ENCODE data around the gene THOC1.
"Not testable (repeated sequence)": the region's sequence is repeated elsewhere in the genome, so short reads cannot be mapped to it uniquely, and the experiment has no call there.

The THOC1 gene

GRCh38 chr18:267688-268552 is at the start of gene THOC1:
THOC1 (minus strand) TSS chr18:268047; CDS start chr18:268019, 28 bp downstream.
- peak; percentile 93 for DNase-seq

GRCh38 chr18:317618-318017 is 49.8 kb upstream of the THOC1 start:
- DNase-seq = no peak

- DNase-seq = no peak
These were observed 48.5 kb upstream of the THOC1 start for GRCh38 chr18:316393-316792.

GRCh38 chr18:313931-314330 is 46.1 kb upstream of the THOC1 start:
- DNase-seq = no peak

- no peak for DNase-seq
These were observed 44.6 kb upstream of the THOC1 start for GRCh38 chr18:312415-312814.

GRCh38 chr18:310042-310441 is 42.2 kb upstream of the THOC1 start:
- no peak for DNase-seq

- DNase-seq = not testable (repeated sequence)
These were observed 40.2 kb upstream of the THOC1 start for GRCh38 chr18:308086-308485.

- no peak for DNase-seq
These were observed 38.9 kb upstream of the THOC1 start for GRCh38 chr18:306608-307255.

GRCh38 chr18:305003-305501 is 37.2 kb upstream of the THOC1 start:
- no peak for DNase-seq

- no peak for DNase-seq
These were observed 35.8 kb upstream of the THOC1 start for GRCh38 chr18:303607-304006.

GRCh38 chr18:303011-303410 is 35.2 kb upstream of the THOC1 start:
- no peak for DNase-seq

GRCh38 chr18:302097-302496 is 34.2 kb upstream of the THOC1 start:
- DNase-seq = no peak

- no peak for DNase-seq
These were observed 30.1 kb upstream of the THOC1 start for GRCh38 chr18:297936-298335.

GRCh38 chr18:295756-296490 is 28.1 kb upstream of the THOC1 start:
- DNase-seq = no peak

GRCh38 chr18:294566-294965 is 26.7 kb upstream of the THOC1 start:
- DNase-seq = no peak

GRCh38 chr18:293536-293935 is 25.7 kb upstream of the THOC1 start:
- no peak for DNase-seq

- DNase-seq = no peak
These were observed 24.4 kb upstream of the THOC1 start for GRCh38 chr18:292271-292670.

- DNase-seq = not testable (repeated sequence)
These were observed 22.1 kb upstream of the THOC1 start for GRCh38 chr18:289970-290369.

GRCh38 chr18:289026-289425 is 21.2 kb upstream of the THOC1 start:
- DNase-seq = no peak

- DNase-seq = no peak
These were observed 18.9 kb upstream of the THOC1 start for GRCh38 chr18:286515-287310.

GRCh38 chr18:285817-286216 is 18.0 kb upstream of the THOC1 start:
- DNase-seq = no peak

GRCh38 chr18:275486-275885 is 7.6 kb upstream of the THOC1 start:
- DNase-seq = no peak

- DNase-seq = no peak
These were observed 6.5 kb upstream of the THOC1 start for GRCh38 chr18:274313-274712.
